Keratinocyte (primary cell): ENCODE data around the gene NRG3. TPM values are rescaled to one million over a fixed set of nuclear protein-coding genes. Genes with fewer than 3 reads are reported as not detected.

ENCODE experiments used
- DNase-seq: peaks from one replicate; pipeline ENCODE4 v3.0.0-alpha.2; 2011; ENCODE audit warnings: low read depth, missing footprints, low spot score
- FAIRE-seq: peaks from 2 replicates; lab custom pipeline; 2011; peaks lifted over from hg19 to GRCh38; lab: Jason Lieb, UNC
- H2AFZ ChIP-seq: 2 replicates; pipeline ENCODE4 v1.6.0; 2012; ENCODE audit warnings: low read length, control low read depth, inconsistent platforms; ENCODE audit not compliant: control insufficient read depth
- H3K27ac ChIP-seq: 2 replicates; pipeline ENCODE4 v1.5.1; 2011; ENCODE audit warnings: low read length; ENCODE audit not compliant: control insufficient read depth, insufficient read depth
- H3K27me3 ChIP-seq: 3 replicates; pipeline ENCODE4 v1.6.0; 2011; ENCODE audit warnings: low read length; ENCODE audit not compliant: control insufficient read depth, insufficient read depth; ENCODE audit errors: extremely low read depth
- H3K36me3 ChIP-seq, 2 experiments: 2 replicates in 1 of 2; 3 replicates in 1 of 2; pipeline ENCODE4 v1.5.1; 2011; ENCODE audit warnings: low read length in 2 of 2, mild to moderate bottlenecking in 1 of 2; ENCODE audit not compliant: control insufficient read depth in 2 of 2, insufficient read depth in 2 of 2; ENCODE audit errors: extremely low read depth in 1 of 2
- H3K4me1 ChIP-seq: 3 replicates; pipeline ENCODE4 v1.5.1; 2011; ENCODE audit warnings: low read length; ENCODE audit not compliant: control insufficient read depth, insufficient read depth; ENCODE audit errors: extremely low read depth
- H3K4me2 ChIP-seq: 3 replicates; pipeline ENCODE4 v1.6.0; 2011; ENCODE audit warnings: low read depth, low read length; ENCODE audit not compliant: control insufficient read depth, insufficient read depth; ENCODE audit errors: extremely low read depth
- H3K4me3 ChIP-seq, 3 experiments: fragments of 200-600 bp in 1 of 3; sonication (generic) in 1 of 3; 2 replicates in 2 of 3; 3 replicates in 1 of 3; pipeline ENCODE4 v1.5.1; 2011 to 2016; ENCODE audit warnings: low read length in 3 of 3, mild to moderate bottlenecking in 3 of 3, control low read depth in 2 of 3, inconsistent platforms in 1 of 3, low read depth in 1 of 3, mixed read lengths in 1 of 3, mixed run types in 1 of 3, moderate library complexity in 1 of 3; ENCODE audit not compliant: control insufficient read depth in 2 of 3, insufficient read depth in 2 of 3; ENCODE audit errors: extremely low read depth in 1 of 3
- H3K79me2 ChIP-seq: 2 replicates; pipeline ENCODE4 v1.6.0; 2012; ENCODE audit warnings: low read length; ENCODE audit not compliant: control insufficient read depth, insufficient read depth
- H3K9ac ChIP-seq: 3 replicates; pipeline ENCODE4 v1.6.0; 2011; ENCODE audit warnings: low read length; ENCODE audit not compliant: control insufficient read depth, insufficient read depth; ENCODE audit errors: extremely low read depth
- H3K9me1 ChIP-seq: 3 replicates; pipeline ENCODE4 v1.6.0; 2011; ENCODE audit warnings: low read length; ENCODE audit not compliant: control insufficient read depth, insufficient read depth; ENCODE audit errors: extremely low read depth
- H3K9me3 ChIP-seq: 2 replicates; pipeline ENCODE4 v1.5.1; 2012; ENCODE audit warnings: low read depth, low read length; ENCODE audit not compliant: control insufficient read depth
- H4K20me1 ChIP-seq: 3 replicates; pipeline ENCODE4 v1.6.0; 2011; ENCODE audit warnings: low read length; ENCODE audit not compliant: control insufficient read depth, insufficient read depth; ENCODE audit errors: extremely low read depth
- CTCF ChIP-seq, 3 experiments: IDR thresholded peaks in 1 of 3; conservative IDR thresholded peaks in 1 of 3; optimal IDR thresholded peaks in 1 of 3; 2 replicates in 2 of 3; 3 replicates in 1 of 3; pipeline versions ENCODE3 to v1.5.1; 2011; ENCODE audit warnings: low read length in 3 of 3, mild to moderate bottlenecking in 3 of 3, moderate library complexity in 2 of 3, control low read depth in 1 of 3, inconsistent platforms in 1 of 3; ENCODE audit not compliant: insufficient read depth in 2 of 3; ENCODE audit errors: extremely low read depth in 1 of 3
- EZH2 ChIP-seq: IDR thresholded peaks from one replicate; pipeline ENCODE4 v1.6.1; 2012; ENCODE audit warnings: inconsistent platforms, mild to moderate bottlenecking, low read length, moderate library complexity
- dilution Hi-C: fragments of 300-500 bp; cut with MboI; formaldehyde crosslinking; loops from one replicate; pipeline ENCODE4 v1.7.0; 2020; ENCODE audit warnings: low sequenced_read_pairs; ENCODE audit not compliant: extremely low pct_ligation_motif_present
- polyA plus RNA-seq, 5 experiments: library from polyadenylated mRNA; depleted of rRNA in 3 of 5; stranded (reverse) in 3 of 5; stranded (forward) in 1 of 5; unstranded in 1 of 5; fragments of >200 nt; gene quantifications; 1 replicate in 1 of 5; 2 replicates in 3 of 5; 3 replicates in 1 of 5; pipeline versions ENCODE4 v1.2.1 to v1.2.3, GENCODE V29; 2011 to 2012; ENCODE audit warnings: missing spikeins in 2 of 5, low read depth in 1 of 5, low replicate concordance in 1 of 5

Gene NRG3
- polyA plus RNA-seq, 1 donor (not counting 4 experiments of a cell fraction or from before 2014, with no cell fraction given): not detected

DNA sequence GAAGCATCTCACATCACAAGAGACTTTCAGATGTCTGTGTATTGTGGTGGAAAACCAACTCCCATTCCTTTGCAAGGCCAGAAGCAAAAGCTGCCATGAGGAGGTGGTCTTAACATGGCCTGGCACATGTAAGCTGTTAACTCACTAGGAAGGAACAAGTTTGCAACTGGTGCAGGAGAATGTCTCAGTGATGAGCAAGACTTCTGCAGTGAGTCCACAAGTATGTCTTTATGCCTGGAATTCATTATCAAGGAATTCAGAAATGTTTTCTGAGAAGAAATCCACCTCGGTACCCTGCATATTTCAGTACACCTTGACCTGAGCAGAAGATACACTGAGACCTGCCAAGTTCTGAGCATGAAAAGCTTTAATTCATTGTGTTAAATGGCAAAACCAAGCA, 1033.1 kb downstream of the NRG3 start:
- H3K9ac ChIP-seq: no peak overlapping the region
- no peak for FAIRE-seq
- H3K4me2 ChIP-seq: no peak overlapping the region
- dilution Hi-C loops: no loop called here
- no peak overlapping the region for H3K4me3 ChIP-seq
- H4K20me1 ChIP-seq: no peaks in the 10 kb centered on the region
- no peaks in the 10 kb centered on the region for H3K9me1 ChIP-seq
- no peak for DNase-seq
- no peaks in the 10 kb centered on the region for H3K27me3 ChIP-seq
- no peak overlapping the region for H2AFZ ChIP-seq
- no peak overlapping the region for H3K27ac ChIP-seq
- no peaks in the 10 kb centered on the region for H3K4me1 ChIP-seq
- TF ChIP-seq EZH2 (no peak), CTCF (optimal IDR thresholded peaks at IDR 0.05 in 1 of 3, IDR thresholded peaks at IDR 0.05 in 1 of 3, conservative IDR thresholded peaks at IDR 0.05 in 1 of 3; ENCODE audit: extremely low read depth in 1 of 3, insufficient read depth in 2 of 3, low read length in 3 of 3) (no peak)
- H3K79me2 ChIP-seq: no peaks in the 10 kb centered on the region
- no peaks in the 10 kb centered on the region for H3K36me3 ChIP-seq
- no peaks in the 10 kb centered on the region for H3K9me3 ChIP-seq

DNA sequence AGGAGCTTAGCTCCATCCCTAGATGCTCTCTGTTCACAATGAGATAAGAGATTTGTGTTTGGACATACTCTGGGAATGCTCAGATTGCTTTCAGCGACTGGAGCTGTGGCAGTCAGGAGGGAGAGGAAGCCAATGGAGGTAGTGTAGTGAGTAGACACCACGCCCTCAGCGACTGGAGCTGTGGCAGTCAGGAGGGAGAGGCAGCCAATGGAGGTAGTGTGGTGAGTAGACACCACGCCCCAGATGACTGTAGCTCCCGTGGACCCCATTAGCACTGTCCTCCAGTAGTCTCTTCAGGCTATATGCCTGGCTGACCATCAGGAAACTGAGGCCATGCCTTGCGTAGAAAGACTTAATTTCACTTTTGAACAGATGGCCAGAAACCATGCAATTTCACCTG, 1033.8 kb downstream of the NRG3 start:
- H3K4me2 ChIP-seq: no peak overlapping the region
- no peak for FAIRE-seq
- no peak overlapping the region for H3K27ac ChIP-seq
- no peaks in the 10 kb centered on the region for H3K27me3 ChIP-seq
- no peak for TF ChIP-seq EZH2
- no peak for TF ChIP-seq CTCF (optimal IDR thresholded peaks at IDR 0.05 in 1 of 3, IDR thresholded peaks at IDR 0.05 in 1 of 3, conservative IDR thresholded peaks at IDR 0.05 in 1 of 3; ENCODE audit: extremely low read depth in 1 of 3, insufficient read depth in 2 of 3, low read length in 3 of 3)
- dilution Hi-C loops: no loop called here
- H2AFZ ChIP-seq: no peak overlapping the region
- H3K4me3 ChIP-seq: no peak overlapping the region
- no peaks in the 10 kb centered on the region for H4K20me1 ChIP-seq
- DNase-seq: no peak
- H3K9me1 ChIP-seq: no peaks in the 10 kb centered on the region
- H3K4me1 ChIP-seq: no peaks in the 10 kb centered on the region
- H3K9me3 ChIP-seq: no peaks in the 10 kb centered on the region
- no peak overlapping the region for H3K9ac ChIP-seq
- H3K79me2 ChIP-seq: no peaks in the 10 kb centered on the region
- H3K36me3 ChIP-seq: no peaks in the 10 kb centered on the region
